Naive thymus-derived CD8-positive, alpha-beta T cell (primary cell): Measurements from ENCODE around the gene FAM24B. TPM values are rescaled to one million over a fixed set of nuclear protein-coding genes. Genes with fewer than 3 reads are reported as not detected.
A peak's percentile ranks its signal among the peaks of the same experiment; 100 is the strongest.
"Not testable (repeated sequence)": the region's sequence is repeated elsewhere in the genome, so short reads cannot be mapped to it uniquely, and the experiment has no call there.

Experiments used
- ATAC-seq, 2 donors: fragments of 150-1000 bp; cut with Tn5 transposase in 1 of 2; sonication (Bioruptor Pico), chemical (Tn5 transposase) in 1 of 2; 1 replicate in 1 of 2; 2 replicates in 1 of 2; pipeline ENCODE4 v1.10.0; 2021; ENCODE audit warnings: mild to moderate bottlenecking in 2 of 2, moderate library complexity in 2 of 2
- POLR2A ChIA-PET: fragments of 350-600 bp; sonication (Branson Sonifier 250); formaldehyde crosslinking; loops from one replicate; lab custom pipeline; 2021; ENCODE audit warnings: antibody characterized with exemption; lab: Charles Lee
- DNase-seq, 10 donors: peaks; one replicate each; pipeline versions ENCODE4 v3.0.0 to v3.0.0-alpha.2; 2020 to 2022
- H3K27ac Mint-ChIP-seq, 10 donors: one replicate each; pipeline ENCODE4 v1.8.0; 2020 to 2022; ENCODE audit warnings: mild to moderate bottlenecking in 10 of 10, mixed read lengths in 10 of 10, moderate library complexity in 4 of 10, inconsistent platforms in 1 of 10
- H3K27me3 Mint-ChIP-seq, 5 donors: one replicate each; pipeline ENCODE4 v1.8.0; 2021 to 2022; ENCODE audit warnings: mixed read lengths in 5 of 5
- H3K36me3 Mint-ChIP-seq, 3 donors: one replicate each; pipeline ENCODE4 v1.8.0; 2020 to 2022; ENCODE audit warnings: mixed read lengths in 3 of 3, mild to moderate bottlenecking in 2 of 3, inconsistent platforms in 1 of 3
- H3K4me1 Mint-ChIP-seq, 4 donors: one replicate each; pipeline ENCODE4 v1.8.0; 2021 to 2022; ENCODE audit warnings: mixed read lengths in 4 of 4
- H3K4me3 Mint-ChIP-seq, 10 donors: one replicate each; pipeline ENCODE4 v1.8.0; 2020 to 2022; ENCODE audit warnings: mild to moderate bottlenecking in 10 of 10, mixed read lengths in 10 of 10, moderate library complexity in 6 of 10, inconsistent platforms in 1 of 10
- H3K9me3 Mint-ChIP-seq, 9 donors: one replicate each; pipeline ENCODE4 v1.8.0; 2020 to 2022; ENCODE audit warnings: mixed read lengths in 9 of 9, mild to moderate bottlenecking in 3 of 9, inconsistent platforms in 1 of 9, moderate library complexity in 1 of 9
- polyA plus RNA-seq, 3 donors: library from polyadenylated mRNA; unstranded; fragments of 300-500 nt; fragmentation: Illumina TruSeq; gene quantifications; one replicate each; pipeline ENCODE4 v1.2.3, GENCODE V29; 2021
- total RNA-seq, 8 experiments: library from RNA in 2 of 8; stranded (reverse) in 2 of 8; gene quantifications; one replicate each; pipeline ENCODE4 v1.2.3 and lab custom pipeline; 2021 to 2026

FAM24B gene
- total and polyA plus RNA-seq, 5 experiments from 2014 or later: 3.5 to 18.5 (median 7.9) TPM

DNA sequence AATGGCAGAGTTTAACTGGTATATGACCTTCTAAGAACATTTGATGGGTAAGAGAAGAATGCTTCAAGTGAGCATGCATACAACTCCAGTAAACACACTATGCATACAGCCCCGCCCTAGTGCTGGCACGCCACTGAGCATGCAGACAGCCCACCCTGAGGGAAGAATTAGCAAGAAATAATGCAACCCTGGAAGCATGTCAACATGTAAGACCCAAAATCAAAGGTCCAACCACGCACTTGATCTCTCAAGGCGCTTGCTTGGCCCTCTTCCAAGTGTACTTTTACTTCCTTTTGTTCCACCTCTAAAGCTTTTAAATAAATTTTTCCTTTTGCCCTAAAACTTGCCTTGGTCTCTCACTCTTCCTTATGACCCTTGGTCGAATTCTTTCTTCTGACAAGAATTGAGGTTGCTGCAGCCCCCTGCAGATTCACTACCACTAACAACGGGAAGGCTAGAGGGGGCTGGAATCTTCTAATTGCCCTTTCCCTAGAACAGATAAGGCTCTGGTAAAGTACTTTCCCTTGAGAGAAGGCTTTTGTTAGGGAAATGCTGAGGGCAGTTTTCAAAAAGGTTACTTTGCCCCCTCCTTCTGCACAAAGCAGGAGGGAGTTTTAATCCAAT, 3.4 kb downstream of the FAM24B start:
- peak overlapping the region in 1 of 10 donors; percentile 57 for H3K27ac Mint-ChIP-seq
- POLR2A ChIA-PET: interaction anchor here (1.3 kb wide), 1 partner anchor 10 kb away, joined by 3 read pairs; no protein-coding TSS in a partner anchor
- H3K36me3 Mint-ChIP-seq: peaks cover 3 to 23% (median 17%) of the 10 kb centered on the region in 3 donors
- peak overlapping the region in 1 of 10 donors; percentile 52 for H3K4me3 Mint-ChIP-seq
- H3K27me3 Mint-ChIP-seq: no peaks in the 10 kb centered on the region
- H3K4me1 Mint-ChIP-seq: peaks cover 27 to 68% (median 60%) of the 10 kb centered on the region in 4 donors
- H3K9me3 Mint-ChIP-seq: peaks cover 0 to 6% (median 2%) of the 10 kb centered on the region in 9 donors
- DNase-seq: no peak
- no peak for ATAC-seq

GRCh38 chr10:122871947-122872346, 7.4 kb downstream of the FAM24B start:
- ATAC-seq, DNase-seq, POLR2A ChIA-PET, H3K27me3 Mint-ChIP-seq, H3K27ac Mint-ChIP-seq, H3K4me3 Mint-ChIP-seq: not testable (repeated sequence)
- H3K36me3 Mint-ChIP-seq: peaks cover 3 to 31% (median 20%) of the 10 kb centered on the region in 3 donors
- H3K9me3 Mint-ChIP-seq: peaks cover 0 to 19% (median 4%) of the 10 kb centered on the region in 9 donors
- peaks cover 22 to 53% (median 49%) of the 10 kb centered on the region in 4 donors for H3K4me1 Mint-ChIP-seq

- H3K4me3 Mint-ChIP-seq, H3K27ac Mint-ChIP-seq, ATAC-seq, POLR2A ChIA-PET, H3K27me3 Mint-ChIP-seq, DNase-seq: not testable (repeated sequence)
- Mint-ChIP-seq H3K4me1 (peaks cover 18 to 44% (median 38%) of the 10 kb centered on the region in 4 donors), H3K36me3 (peaks cover 3 to 12% (median 12%) of the 10 kb centered on the region in 3 donors), H3K9me3 (peaks cover 0 to 19% (median 4%) of the 10 kb centered on the region in 9 donors)
These were observed 10.6 kb downstream of the FAM24B start for GRCh38 chr10:122868768-122869167.

- Mint-ChIP-seq H3K4me1 (peaks cover 20 to 51% (median 44%) of the 10 kb centered on the region in 4 donors), H3K4me3 (peak overlapping the region in 2 of 10 donors; percentile 13 to 41), H3K9me3 (peaks cover 0 to 15% (median 1%) of the 10 kb centered on the region in 9 donors), H3K27ac (peak overlapping the region in 1 of 10 donors; percentile 33)
- not testable (repeated sequence) for H3K36me3 Mint-ChIP-seq, H3K27me3 Mint-ChIP-seq, ATAC-seq, DNase-seq
- POLR2A ChIA-PET: interaction anchor here (1.0 kb wide), 1 partner anchor 13 kb away, joined by 3 read pairs; the partner anchor contains the start of gene FAM24B
These were observed 12.5 kb downstream of the FAM24B start for GRCh38 chr10:122866757-122867482.

DNA sequence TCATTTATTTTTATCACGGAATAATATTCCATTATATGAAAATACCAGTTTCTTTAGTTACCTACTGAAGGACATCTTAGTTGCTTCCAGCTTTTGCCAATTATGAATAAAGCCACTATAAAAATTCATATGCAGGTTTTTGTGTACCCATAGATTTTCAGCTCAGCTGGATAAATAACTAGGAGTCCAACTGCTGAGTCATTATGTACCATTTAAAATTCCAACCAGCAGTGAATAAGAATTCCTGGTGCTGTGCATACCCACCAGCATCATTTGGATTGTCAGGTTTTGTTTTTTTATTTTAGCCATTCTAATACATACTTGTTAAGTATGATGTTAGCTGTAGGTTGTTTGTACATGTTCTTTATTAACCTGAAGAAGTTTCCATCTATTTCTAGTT, 14.5 kb downstream of the FAM24B start:
- DNase-seq (no peak), ATAC-seq (no peak)
- no peak overlapping the region for H3K27ac Mint-ChIP-seq
- POLR2A ChIA-PET: no interaction called here
- H3K9me3 Mint-ChIP-seq: peaks cover 0 to 11% (median 0%) of the 10 kb centered on the region in 9 donors
- H3K4me1 Mint-ChIP-seq: peaks cover 22 to 49% (median 46%) of the 10 kb centered on the region in 4 donors
- H3K36me3 Mint-ChIP-seq: peaks cover 0 to 8% (median 4%) of the 10 kb centered on the region in 3 donors
- no peak overlapping the region for H3K4me3 Mint-ChIP-seq
- no peaks in the 10 kb centered on the region for H3K27me3 Mint-ChIP-seq

- Mint-ChIP-seq H3K36me3 (peaks cover 0 to 9% (median 2%) of the 10 kb centered on the region in 3 donors), H3K4me1 (peaks cover 16 to 42% (median 40%) of the 10 kb centered on the region in 4 donors), H3K4me3 (no peak overlapping the region), H3K27ac (no peak overlapping the region), H3K27me3 (no peaks in the 10 kb centered on the region), H3K9me3 (peaks cover 0 to 6% (median 0%) of the 10 kb centered on the region in 9 donors)
- DNase-seq (no peak), ATAC-seq (no peak)
- POLR2A ChIA-PET: no interaction called here
These were observed 15.2 kb downstream of the FAM24B start for GRCh38 chr10:122864194-122864592.

DNA sequence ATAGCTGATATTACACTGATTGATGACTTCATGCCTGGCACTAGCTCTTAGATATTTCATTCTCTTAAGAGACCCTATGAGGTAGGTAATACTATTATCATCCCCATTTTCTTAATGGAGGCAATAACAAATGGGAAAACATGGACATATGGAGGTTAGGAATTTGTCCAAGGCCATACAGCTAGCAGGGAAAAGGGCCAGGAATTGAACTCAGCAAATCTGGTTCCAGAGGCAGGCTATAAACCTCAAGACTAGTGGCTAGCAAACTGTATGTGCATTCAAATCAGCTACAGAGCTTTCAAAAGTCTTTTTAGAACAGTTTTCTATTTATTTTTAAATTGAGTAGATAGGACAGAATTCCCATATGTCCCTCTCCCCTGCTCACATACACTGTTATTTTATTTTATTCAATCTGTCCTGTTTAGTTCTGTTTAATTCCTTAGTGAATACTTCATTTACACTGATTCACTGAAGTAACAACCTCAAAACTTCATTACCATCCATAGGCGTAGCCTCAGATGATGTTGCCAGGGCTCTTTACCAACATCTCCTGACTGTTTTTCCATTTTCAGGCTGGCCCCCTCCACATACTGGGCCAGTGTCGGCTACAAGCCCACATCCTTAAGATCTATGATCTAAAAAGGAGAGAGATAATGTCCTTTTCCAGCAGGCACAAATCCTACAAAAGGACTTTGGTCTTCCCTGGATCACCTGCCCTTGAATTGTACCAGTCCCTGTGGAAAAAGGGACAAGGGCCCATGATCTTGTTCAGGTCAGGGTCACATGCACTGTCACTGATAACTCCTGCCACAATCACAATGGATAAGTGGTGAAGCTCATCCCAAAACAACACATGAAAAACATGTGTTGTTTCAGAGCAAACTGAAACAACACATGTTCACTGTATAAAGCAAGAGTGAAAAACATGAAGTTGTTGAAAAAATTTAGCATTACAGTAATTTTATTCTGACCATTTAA, 15.9 kb downstream of the FAM24B start:
- Mint-ChIP-seq H3K27ac (no peak overlapping the region), H3K4me3 (no peak overlapping the region), H3K9me3 (peaks cover 0 to 6% (median 0%) of the 10 kb centered on the region in 9 donors), H3K27me3 (no peaks in the 10 kb centered on the region), H3K36me3 (peaks cover 0 to 15% (median 5%) of the 10 kb centered on the region in 3 donors), H3K4me1 (peaks cover 18 to 40% (median 38%) of the 10 kb centered on the region in 4 donors)
- ATAC-seq (no peak), DNase-seq (no peak)
- POLR2A ChIA-PET: no interaction called here

GRCh38 chr10:122861711-122862161, 17.6 kb downstream of the FAM24B start:
- no peak for DNase-seq
- Mint-ChIP-seq H3K9me3 (peaks cover 0 to 2% (median 0%) of the 10 kb centered on the region in 9 donors), H3K4me3 (no peak overlapping the region), H3K27me3 (no peaks in the 10 kb centered on the region), H3K27ac (no peak overlapping the region), H3K36me3 (peaks cover 0 to 16% (median 5%) of the 10 kb centered on the region in 3 donors), H3K4me1 (peaks cover 13 to 24% (median 23%) of the 10 kb centered on the region in 4 donors)
- no peak for ATAC-seq
- POLR2A ChIA-PET: no interaction called here

GRCh38 chr10:122859527-122859926, 19.9 kb downstream of the FAM24B start:
- POLR2A ChIA-PET: no interaction called here
- ATAC-seq (no peak), DNase-seq (no peak)
- Mint-ChIP-seq H3K4me3 (no peak overlapping the region), H3K36me3 (peaks cover 0 to 26% (median 22%) of the 10 kb centered on the region in 3 donors), H3K27ac (no peak overlapping the region), H3K27me3 (no peaks in the 10 kb centered on the region), H3K4me1 (peaks cover 9 to 25% (median 13%) of the 10 kb centered on the region in 4 donors), H3K9me3 (peaks cover 0 to 2% (median 0%) of the 10 kb centered on the region in 9 donors)

GRCh38 chr10:122858042-122858441, 21.3 kb downstream of the FAM24B start:
- Mint-ChIP-seq H3K27ac (peak overlapping the region in 1 of 10 donors; percentile 57), H3K4me1 (peaks cover 10 to 28% (median 14%) of the 10 kb centered on the region in 4 donors), H3K36me3 (peaks cover 4 to 40% (median 34%) of the 10 kb centered on the region in 3 donors)
- ATAC-seq, POLR2A ChIA-PET, DNase-seq, H3K4me3 Mint-ChIP-seq, H3K9me3 Mint-ChIP-seq, H3K27me3 Mint-ChIP-seq: not testable (repeated sequence)

DNA sequence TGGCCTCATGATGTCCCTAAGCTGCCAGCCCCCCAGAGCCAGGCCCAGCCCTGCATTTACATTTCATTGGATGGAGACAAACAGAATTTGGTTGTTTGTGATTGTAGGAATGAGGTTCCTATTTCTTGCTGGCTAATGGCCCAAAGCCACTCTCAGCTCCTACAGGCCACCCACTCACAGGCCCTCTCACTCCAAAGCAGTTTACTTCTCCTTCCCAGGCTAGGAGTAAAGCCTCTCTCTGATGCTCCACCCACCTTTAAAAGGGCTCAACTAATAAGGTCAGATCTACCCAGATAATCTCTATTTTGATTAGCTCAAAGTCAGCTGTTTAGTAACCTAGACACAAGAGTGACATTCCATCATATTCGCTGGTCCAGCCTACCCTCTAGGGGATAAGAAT, 22.5 kb downstream of the FAM24B start:
- H3K27me3 Mint-ChIP-seq: no peaks in the 10 kb centered on the region
- no peak for ATAC-seq
- H3K9me3 Mint-ChIP-seq: peaks cover 0 to 2% (median 0%) of the 10 kb centered on the region in 9 donors
- no peak overlapping the region for H3K4me3 Mint-ChIP-seq
- H3K36me3 Mint-ChIP-seq: peaks cover 9 to 51% (median 44%) of the 10 kb centered on the region in 3 donors
- no peak for DNase-seq
- H3K27ac Mint-ChIP-seq: no peak overlapping the region
- H3K4me1 Mint-ChIP-seq: peaks cover 5 to 23% (median 12%) of the 10 kb centered on the region in 4 donors
- POLR2A ChIA-PET: no interaction called here

DNA sequence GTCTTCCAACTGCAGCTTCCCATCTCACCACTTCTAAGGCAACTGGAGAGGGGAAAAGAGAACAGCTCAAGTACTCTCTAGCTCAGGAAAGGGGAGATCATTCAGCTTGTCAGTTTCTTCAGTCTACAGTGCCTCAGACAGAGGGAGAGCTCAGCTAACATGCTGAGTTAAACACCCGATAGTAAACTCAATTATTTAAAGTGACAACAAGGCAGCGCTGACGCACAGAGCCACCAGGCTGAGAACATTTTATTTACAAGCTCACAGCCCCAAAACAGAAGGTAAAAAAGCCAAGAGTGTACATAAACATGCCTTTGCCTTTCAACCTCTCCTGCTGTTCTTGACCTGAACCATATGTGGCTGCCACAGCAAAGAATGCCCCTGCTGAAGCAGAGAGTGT, 23.6 kb downstream of the FAM24B start:
- Mint-ChIP-seq H3K27ac (peak overlapping the region in 1 of 10 donors; percentile 54), H3K4me3 (no peak overlapping the region), H3K9me3 (peaks cover 0 to 2% (median 0%) of the 10 kb centered on the region in 9 donors), H3K4me1 (peaks cover 0 to 19% (median 9%) of the 10 kb centered on the region in 4 donors), H3K36me3 (peaks cover 9 to 54% (median 54%) of the 10 kb centered on the region in 3 donors), H3K27me3 (no peaks in the 10 kb centered on the region)
- POLR2A ChIA-PET: no interaction called here
- DNase-seq: no peak
- ATAC-seq: no peak
